GM06990 (cell line): ENCODE data around the gene NRCAM.
"Not testable (repeated sequence)": the region's sequence is repeated elsewhere in the genome, so short reads cannot be mapped to it uniquely, and the experiment has no call there.

Experiments used
- DNase-seq: peaks from one replicate; pipeline ENCODE4 v3.0.0-alpha.2; 2011; ENCODE audit not compliant: insufficient read length; ENCODE audit errors: extremely low read depth
- H3K27me3 ChIP-seq: replicated peaks from 2 replicates; pipeline ENCODE4 v1.6.0; 2011; ENCODE audit warnings: low read length; ENCODE audit not compliant: control insufficient read depth, insufficient read depth
- H3K36me3 ChIP-seq: 2 replicates; pipeline ENCODE4 v1.5.1; 2011; ENCODE audit warnings: low read length; ENCODE audit not compliant: control insufficient read depth, insufficient read depth
- H3K4me3 ChIP-seq: replicated peaks from 2 replicates; pipeline ENCODE4 v1.5.1; 2011; ENCODE audit warnings: low read depth, mild to moderate bottlenecking, control low read depth, low read length
- CTCF ChIP-seq: IDR thresholded peaks from 2 replicates; pipeline ENCODE4 v1.5.1; 2011; ENCODE audit warnings: low read length, control low read depth, mild to moderate bottlenecking, inconsistent platforms; ENCODE audit not compliant: insufficient read depth, poor library complexity, severe bottlenecking

Gene NRCAM

GRCh38 chr7:108282427-108282996, 173.7 kb downstream of the NRCAM start:
- H3K36me3 ChIP-seq = no peaks in the 10 kb centered on the region
- DNase-seq = no peak
- no peak overlapping the region for H3K4me3 ChIP-seq
- H3K27me3 ChIP-seq = no peaks in the 10 kb centered on the region
- TF ChIP-seq CTCF = no peak

- DNase-seq = no peak
- no peak for TF ChIP-seq CTCF
- Histone ChIP-seq H3K36me3 (no peaks in the 10 kb centered on the region), H3K4me3 (no peak overlapping the region), H3K27me3 (no peaks in the 10 kb centered on the region)
Measured at GRCh38 chr7:108280136-108280535, 176.1 kb downstream of the NRCAM start.

GRCh38 chr7:108278776-108279175, 177.5 kb downstream of the NRCAM start:
- TF ChIP-seq CTCF = no peak
- no peaks in the 10 kb centered on the region for H3K36me3 ChIP-seq
- H3K4me3 ChIP-seq = no peak overlapping the region
- no peaks in the 10 kb centered on the region for H3K27me3 ChIP-seq
- DNase-seq = no peak

- no peak for DNase-seq
- Histone ChIP-seq H3K27me3 (no peaks in the 10 kb centered on the region), H3K4me3 (no peak overlapping the region), H3K36me3 (no peaks in the 10 kb centered on the region)
- TF ChIP-seq CTCF = no peak
Measured at GRCh38 chr7:108278281-108278680, 178.0 kb downstream of the NRCAM start.

GRCh38 chr7:108274447-108274846, 181.8 kb downstream of the NRCAM start:
- not testable (repeated sequence) for H3K27me3 ChIP-seq, DNase-seq, H3K36me3 ChIP-seq, H3K4me3 ChIP-seq

- not testable (repeated sequence) for H3K36me3 ChIP-seq, DNase-seq, H3K27me3 ChIP-seq, H3K4me3 ChIP-seq
Measured at GRCh38 chr7:108272891-108273290, 183.3 kb downstream of the NRCAM start.

- H3K4me3 ChIP-seq = no peak overlapping the region
- DNase-seq = peak; percentile 30
- H3K27me3 ChIP-seq = no peaks in the 10 kb centered on the region
- no peaks in the 10 kb centered on the region for H3K36me3 ChIP-seq
- no peak for TF ChIP-seq CTCF
Measured at GRCh38 chr7:108270385-108271015, 185.7 kb downstream of the NRCAM start.
